Retina (tissue), 1 donor: Measurements from ENCODE around the gene CDK11A.

Experiments
- DNase-seq: peaks from one replicate; pipeline ENCODE4 v3.0.0-alpha.2; 2016

CDK11A gene

GRCh38 chr1:1724035-1724864, at the start of gene CDK11A:
CDK11A (minus strand) TSS chr1:1724357; CDS start chr1:1722818, 1,539 bp downstream.
- DNase-seq: peak; percentile 97

DNA sequence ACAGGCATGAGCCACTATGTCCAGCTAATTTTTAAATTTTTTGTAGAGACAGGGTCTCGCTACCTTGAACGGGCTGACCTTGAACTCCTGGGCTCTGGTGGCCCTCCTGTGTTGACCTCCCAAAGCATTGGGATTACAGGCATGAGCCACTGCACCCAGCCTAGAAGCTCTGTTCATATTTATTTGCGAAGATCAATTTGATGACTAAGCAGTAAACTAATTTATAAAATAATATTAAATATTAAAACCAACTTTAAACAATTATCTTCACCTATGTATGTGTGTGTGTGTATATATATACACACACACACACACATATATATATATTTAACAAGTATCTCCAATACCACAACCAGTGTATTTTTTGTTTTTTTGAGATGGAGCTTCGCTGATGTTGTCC, 49.7 kb upstream of the CDK11A start:
- DNase-seq: no peak

GRCh38 chr1:1771096-1771495, 46.9 kb upstream of the CDK11A start:
- DNase-seq: no peak

DNA sequence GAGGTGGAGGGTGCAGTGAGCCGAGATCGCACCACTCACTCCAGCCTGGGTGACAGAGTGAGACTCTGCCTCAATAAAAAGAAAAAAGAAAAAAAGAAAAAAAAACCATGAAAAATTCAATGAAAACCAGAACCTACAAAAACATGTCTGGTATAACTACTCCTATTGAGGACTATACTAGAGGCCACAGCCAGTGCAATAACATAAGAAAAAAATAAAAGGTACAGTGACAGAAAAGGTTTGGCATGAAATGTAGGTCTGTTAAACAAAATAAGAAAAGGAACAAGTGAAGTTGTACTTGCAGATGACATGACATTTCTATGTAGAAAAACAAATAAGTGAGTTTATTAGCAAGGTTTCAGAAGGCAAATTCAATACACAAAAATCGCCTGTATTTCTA, 45.9 kb upstream of the CDK11A start:
- DNase-seq: no peak

- DNase-seq: no peak
Measured at GRCh38 chr1:1768249-1768992, 44.3 kb upstream of the CDK11A start.

DNA sequence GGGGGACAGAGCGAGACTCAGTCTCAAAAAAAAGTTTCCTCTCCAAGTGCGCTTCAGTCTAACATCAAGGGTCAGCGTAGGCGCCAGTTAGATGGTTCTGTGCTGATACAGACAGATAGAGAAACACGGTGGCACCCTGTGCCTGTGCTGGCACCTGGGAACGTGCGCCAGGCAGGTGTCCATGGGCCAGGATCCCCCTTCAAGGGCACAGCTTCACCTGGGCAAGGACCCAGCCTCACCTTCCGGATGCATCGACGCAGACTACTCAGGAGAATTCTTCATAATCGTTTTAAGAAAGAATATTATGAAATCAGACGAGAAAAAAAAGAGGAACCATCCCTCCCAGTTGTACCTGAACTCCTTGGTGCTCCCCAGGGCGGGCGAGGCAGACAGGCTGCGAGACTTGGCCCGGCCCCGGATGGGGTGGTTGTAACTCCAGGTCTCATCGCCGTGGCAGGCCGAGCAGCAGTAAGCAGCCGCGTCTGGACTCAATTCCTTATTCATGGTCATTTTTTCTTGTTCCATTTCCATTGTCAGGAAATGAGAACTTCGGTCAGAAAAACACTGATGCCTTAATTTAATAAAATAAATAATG, 40.8 kb upstream of the CDK11A start:
- no peak for DNase-seq

- no peak for DNase-seq
Measured at GRCh38 chr1:1763657-1764621, 39.8 kb upstream of the CDK11A start.

DNA sequence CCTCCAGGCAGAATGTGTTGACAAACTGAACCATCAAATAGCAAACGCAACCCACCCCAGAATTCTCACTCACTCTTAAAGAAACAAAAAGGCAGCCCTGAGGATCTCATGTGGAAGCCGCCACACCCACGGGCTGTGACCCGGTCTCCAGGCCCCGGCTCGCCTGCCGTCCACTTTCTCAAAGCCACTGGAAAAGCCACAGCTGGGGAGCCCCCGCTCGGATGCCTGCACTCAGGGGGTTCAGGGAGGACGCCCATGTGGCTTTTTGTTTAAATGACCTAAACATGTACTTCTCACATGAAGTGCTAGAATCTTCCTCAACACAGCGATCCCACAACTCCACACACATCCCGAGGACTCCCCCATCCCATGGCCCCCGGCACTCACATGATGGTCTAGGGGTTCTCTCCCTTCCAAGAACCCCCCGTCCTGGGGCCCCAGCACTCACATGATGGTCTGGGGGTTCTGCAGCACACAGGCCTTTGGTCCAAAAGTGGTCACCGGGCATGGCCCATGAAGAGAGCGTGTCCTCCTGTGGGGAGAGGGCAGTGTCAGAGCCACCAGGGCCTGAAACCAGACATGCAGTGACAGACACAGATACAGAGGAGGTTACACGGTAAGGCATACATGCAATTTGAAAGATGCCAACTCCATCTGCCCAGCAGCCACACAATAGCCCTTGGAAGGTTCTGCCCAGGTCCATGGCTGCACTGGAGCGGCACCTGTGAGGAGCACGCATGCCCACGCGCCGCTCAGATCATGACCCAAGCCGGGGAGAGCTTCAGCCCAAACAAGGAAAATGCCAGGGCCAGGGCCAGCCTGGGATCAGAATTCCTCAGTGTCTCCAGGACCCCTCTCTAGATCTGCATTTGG, 37.6 kb upstream of the CDK11A start:
- no peak for DNase-seq

GRCh38 chr1:1760715-1761114, 36.6 kb upstream of the CDK11A start:
- no peak for DNase-seq

DNA sequence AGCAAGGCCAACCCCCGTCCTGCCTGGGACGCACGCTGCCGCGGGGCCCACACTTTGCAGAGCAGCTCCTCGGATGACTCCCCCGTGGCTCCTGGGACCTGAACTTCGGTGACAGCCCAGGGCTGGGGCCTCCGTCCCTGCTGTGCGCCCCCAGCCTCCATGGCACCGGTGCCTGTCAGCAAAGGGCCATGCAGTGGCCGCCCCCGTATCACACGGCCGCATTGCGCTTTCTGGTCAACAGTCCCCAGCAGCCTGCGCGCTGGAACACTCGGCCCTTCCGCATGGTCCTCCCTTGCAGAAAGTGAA, 36.1 kb upstream of the CDK11A start:
- DNase-seq: no peak

DNA sequence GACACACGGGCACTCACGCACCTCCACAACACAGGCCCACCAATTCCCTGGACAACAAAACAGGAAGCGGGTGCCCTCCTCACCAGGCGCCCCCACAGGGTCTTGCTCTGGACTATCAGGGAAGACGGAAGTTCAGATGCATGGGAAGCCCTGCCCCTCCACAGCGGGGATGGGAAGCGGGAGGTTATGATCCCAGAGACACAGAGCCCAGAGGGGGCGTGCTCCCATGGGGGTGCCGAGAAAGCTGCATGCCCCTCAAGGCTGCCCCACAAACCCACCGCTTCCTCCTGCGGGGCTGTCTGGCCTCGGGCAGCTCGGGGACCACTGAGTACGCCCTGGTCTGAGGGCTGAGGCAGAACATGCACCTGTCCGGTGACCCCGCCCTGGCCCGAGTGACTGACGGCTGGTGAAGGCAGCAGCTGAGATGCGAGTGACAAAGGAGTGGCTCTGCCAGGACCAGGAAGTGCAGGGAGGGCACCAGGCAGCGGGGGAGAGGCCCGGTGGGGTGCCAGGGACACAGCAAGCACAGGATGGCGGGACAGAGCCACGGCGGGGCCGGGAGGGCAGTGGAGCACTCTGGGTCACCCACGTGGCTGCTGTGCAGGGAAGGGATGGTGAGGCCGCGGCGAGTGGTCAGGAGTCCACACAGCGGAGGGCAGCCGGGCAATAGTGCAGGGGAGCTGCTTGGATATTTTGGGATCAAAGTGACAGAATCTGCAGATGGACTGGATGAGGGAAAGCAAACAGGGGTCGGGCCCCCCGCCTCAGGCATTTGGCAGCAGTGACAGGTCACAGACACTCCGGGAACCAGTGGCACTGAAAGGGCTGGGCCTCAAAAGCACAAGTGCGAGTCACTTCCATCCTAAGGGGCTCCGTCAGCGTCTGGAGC, 35.5 kb upstream of the CDK11A start:
- no peak for DNase-seq

DNA sequence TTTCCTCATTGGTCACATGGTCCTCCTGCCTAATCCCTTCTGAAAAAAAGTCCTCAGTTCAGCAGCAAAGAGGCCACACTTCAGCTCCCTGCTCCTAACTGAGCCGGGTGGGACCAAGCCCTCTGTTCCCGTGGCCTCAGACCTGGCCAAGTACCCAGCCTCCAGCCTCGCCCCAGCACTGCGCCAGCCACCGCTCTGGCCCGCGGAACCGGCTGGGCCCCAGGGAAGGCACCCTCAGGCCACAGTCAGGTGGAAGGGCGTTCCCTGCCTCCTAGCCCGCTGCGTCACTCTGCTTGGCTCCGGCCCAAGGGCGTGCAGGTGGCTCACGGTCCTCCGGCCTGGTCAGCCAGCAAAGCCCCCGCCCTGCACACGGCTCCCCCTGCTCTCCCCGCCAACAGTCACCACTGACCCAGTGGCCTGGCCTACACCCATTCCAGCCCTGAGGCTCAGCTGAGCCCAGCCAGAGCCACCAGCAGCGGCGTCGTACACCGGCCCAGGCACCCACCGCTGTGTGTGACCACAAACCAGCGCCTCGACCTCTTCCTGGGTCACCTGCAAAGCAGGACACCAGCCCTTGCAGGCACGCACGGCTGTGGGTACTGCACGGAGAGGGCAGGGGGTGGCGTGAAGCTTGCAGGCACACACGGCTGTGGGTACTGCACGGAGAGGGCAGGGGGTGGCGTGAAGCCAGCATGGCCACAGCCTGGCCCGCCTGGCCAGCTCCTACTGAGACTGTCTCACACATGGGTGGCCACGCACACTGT, 34.7 kb upstream of the CDK11A start:
- no peak for DNase-seq

DNA sequence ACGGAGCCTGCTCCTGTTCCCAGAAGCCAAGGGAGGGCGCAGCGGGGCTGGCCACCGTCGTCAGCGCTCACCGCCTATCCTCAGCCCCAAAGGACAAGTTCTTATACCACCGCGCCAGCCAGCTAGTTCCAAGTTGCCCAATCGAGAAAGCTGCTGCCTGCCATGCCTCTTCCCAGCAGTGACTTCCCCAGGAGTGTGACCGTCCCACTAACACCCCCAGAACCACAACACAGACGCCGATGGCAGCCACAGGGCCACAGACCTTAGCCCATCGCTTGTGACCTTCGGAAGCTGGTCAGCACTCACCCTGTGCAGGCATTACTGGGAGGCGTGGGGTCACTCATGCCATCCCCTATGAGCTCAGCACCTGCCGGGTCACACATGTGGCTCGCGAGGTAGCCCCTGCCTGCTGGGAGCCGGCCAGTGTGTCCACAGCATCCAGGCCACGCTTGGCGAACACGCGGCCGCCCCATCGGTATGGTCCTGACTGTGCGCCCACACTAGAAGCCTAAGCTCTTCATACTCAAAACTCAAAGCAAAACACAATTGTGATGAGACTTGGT, 34.0 kb upstream of the CDK11A start:
- DNase-seq: no peak

DNA sequence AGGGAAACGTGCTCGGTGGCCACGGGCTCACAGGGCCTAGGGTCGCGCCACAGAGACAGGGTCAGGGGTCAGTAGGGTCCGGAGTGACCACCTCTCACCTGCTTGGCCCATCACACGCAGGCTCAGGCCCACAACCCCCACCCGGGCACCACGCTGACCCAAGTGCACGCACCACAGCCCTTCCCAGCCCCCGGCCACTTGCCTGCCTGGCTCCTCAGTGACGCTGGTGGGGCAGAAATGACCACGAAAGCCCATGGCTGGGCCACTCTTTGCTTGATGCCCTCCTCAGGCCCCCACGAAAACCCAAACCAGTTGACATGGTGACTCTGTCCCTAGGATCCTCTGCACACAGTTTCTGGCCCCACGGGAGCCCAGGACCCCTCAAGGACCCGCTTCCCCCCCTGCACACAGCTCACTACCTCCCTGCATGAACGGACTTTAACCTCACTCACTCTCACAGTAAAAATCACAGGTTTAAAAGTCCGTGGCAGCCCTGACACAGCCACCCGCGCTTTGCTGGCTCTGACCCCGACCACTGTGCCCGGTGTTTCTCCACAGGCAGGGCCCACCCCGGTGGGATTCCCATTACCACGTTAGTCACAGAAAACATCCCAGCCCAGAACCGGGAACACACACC, 33.4 kb upstream of the CDK11A start:
- no peak for DNase-seq

DNA sequence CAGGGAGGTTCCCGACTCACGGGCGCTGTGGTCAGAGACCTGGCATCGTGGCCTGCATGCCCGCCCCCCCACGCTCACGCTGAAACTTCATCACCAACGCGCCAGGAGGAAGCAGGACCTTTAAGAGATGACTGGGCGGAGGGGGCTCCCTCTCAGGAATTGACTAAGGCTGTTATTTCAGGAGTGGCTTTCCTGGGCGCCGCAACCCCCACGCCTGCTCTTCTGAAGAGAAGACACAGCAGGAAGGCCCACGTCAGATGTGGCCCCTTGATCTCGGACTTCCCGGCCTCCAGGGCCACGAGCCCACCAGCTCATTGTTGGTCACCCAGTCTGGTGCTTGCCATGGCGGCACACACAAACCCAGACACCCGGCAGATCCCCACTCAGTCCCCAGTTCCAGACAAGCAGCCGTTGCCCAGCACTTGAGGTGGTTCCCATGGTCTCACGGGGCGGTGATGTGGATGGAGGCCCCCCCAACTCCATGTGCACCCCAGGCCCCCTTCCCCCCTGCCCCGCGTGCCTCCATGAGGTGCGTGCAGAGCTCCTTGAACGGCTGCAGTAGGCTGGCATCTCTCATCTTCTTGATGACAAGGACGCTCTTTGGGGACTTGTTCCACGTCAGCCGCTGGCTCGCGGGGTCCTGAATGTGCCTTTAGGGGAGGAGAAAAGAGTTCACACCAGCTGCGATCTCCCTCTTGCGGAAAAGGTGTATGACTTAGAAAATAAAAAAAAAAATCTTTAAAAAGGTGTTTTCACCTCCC, 32.7 kb upstream of the CDK11A start:
- DNase-seq: no peak

GRCh38 chr1:1755852-1756251, 31.7 kb upstream of the CDK11A start:
- DNase-seq: no peak

DNA sequence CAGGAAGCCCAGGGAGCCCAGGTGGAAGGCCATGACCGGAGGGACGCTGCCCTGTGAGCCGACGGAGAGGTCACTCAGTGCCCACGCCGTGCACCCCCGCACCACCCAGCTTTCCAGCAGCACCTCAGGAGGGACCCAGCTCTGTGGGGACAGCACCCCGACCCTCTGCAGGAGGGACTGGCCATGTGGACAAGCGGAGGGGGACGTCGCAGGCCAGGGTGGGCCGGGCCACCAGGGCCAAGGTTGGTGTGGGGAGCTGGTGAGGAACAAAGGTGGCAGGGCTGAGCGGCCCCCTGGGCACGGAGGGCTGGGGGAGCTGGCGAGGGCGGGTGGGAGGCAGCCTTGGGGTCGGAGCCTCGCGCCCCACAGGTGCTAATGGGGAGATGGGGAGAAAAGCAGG, 31.3 kb upstream of the CDK11A start:
- DNase-seq: no peak

GRCh38 chr1:1754051-1754815, 30.1 kb upstream of the CDK11A start:
- DNase-seq: no peak
